Activated CD4-positive, alpha-beta T cell treated with anti-CD3 and anti-CD28 coated beads, Interleukin-2, amount 10 ng/mL, durations not matched to agents 24 days and 14 days (primary cell): Measurements from ENCODE around the gene ZNF518A. TPM values are rescaled to one million over a fixed set of nuclear protein-coding genes. Genes with fewer than 3 reads are reported as not detected.
A peak's percentile ranks its signal among the peaks of the same experiment; 100 is the strongest.

ENCODE experiments used
- DNase-seq: peaks from one replicate; pipeline ENCODE4 v3.0.0; 2022
- H3K27ac Mint-ChIP-seq: one replicate; pipeline ENCODE4 v1.8.0; 2022; ENCODE audit warnings: mild to moderate bottlenecking, mixed read lengths
- H3K27me3 Mint-ChIP-seq: one replicate; pipeline ENCODE4 v1.8.0; 2022; ENCODE audit warnings: mixed read lengths
- H3K36me3 Mint-ChIP-seq: one replicate; pipeline ENCODE4 v1.8.0; 2022; ENCODE audit warnings: low read depth, mild to moderate bottlenecking, mixed read lengths
- H3K4me1 Mint-ChIP-seq: one replicate; pipeline ENCODE4 v1.8.0; 2021; ENCODE audit warnings: mixed read lengths
- H3K4me3 Mint-ChIP-seq: one replicate; pipeline ENCODE4 v1.8.0; 2022; ENCODE audit warnings: mild to moderate bottlenecking, moderate library complexity, mixed read lengths
- H3K9me3 Mint-ChIP-seq: one replicate; pipeline ENCODE4 v1.8.0; 2021; ENCODE audit warnings: mixed read lengths
- intact Hi-C: fragments of 100-400 bp; cut with micrococcal nuclease; formaldehyde crosslinking; loops from one replicate; pipeline ENCODE4 v1.15.1; 2023
- total RNA-seq: library from RNA; stranded (reverse); gene quantifications from 2 replicates; pipeline ENCODE4 v1.2.3, GENCODE V29; 2022

The ZNF518A gene, protein sequence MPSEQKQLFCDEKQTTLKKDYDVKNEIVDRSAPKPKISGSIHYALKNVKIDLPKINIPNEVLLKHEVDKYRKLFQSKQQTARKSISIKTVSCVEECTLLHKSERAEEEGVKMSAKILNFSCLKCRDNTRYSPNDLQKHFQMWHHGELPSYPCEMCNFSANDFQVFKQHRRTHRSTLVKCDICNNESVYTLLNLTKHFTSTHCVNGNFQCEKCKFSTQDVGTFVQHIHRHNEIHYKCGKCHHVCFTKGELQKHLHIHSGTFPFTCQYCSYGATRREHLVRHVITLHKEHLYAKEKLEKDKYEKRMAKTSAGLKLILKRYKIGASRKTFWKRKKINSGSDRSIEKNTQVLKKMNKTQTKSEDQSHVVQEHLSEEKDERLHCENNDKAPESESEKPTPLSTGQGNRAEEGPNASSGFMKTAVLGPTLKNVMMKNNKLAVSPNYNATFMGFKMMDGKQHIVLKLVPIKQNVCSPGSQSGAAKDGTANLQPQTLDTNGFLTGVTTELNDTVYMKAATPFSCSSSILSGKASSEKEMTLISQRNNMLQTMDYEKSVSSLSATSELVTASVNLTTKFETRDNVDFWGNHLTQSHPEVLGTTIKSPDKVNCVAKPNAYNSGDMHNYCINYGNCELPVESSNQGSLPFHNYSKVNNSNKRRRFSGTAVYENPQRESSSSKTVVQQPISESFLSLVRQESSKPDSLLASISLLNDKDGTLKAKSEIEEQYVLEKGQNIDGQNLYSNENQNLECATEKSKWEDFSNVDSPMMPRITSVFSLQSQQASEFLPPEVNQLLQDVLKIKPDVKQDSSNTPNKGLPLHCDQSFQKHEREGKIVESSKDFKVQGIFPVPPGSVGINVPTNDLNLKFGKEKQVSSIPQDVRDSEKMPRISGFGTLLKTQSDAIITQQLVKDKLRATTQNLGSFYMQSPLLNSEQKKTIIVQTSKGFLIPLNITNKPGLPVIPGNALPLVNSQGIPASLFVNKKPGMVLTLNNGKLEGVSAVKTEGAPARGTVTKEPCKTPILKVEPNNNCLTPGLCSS (N-terminal part only)
- 16.9 and 17.2 TPM in 2 replicates for total RNA-seq

DNA sequence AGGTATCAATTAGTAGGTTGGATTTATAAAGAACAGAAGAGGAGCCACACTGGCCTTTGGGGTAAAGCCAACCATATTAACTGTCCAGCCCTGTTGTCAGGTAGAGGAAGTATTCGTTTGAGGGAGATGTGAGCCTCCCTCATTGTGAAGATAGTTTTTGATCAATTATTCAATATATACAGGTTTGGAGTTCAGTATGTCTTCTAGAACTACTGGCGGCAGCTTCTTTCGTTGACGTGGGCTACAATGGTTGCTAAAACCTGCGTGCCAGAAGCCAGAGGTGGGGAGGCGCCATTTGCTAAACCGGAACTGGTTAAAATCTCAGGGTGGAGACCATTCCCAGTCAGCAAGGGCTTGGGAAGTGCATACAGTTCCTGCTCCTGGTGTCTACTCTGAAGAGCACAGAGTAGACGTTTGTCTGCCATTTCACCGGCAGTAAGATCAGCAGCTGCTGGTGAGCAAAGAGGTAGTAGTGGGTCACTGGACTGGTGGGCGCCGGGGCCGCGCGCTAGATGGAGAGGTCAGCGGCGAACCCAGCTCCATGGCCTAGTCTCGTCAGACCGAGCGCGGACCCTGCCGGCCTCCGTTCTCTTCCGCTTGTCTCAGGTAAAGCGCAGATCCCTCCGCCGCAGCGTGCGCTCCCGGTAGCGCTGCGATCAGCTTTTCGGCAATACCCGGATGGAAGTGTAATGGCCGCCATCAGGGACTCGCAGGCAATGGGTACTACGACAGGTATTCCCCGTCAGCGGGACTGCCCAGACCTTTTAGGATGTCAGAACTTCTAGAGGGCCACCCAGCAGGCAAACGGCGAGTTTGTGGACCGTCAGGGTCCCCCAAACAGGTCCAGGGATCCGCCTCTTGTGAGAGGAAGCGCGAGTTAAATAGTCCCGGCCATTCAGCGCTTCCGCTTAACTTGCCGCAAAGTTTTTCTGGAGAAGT, at the start of gene ZNF518A:
Gene ZNF518A (plus strand): TSS at position 911 of the 939 bp plus-strand sequence. CDS start 26,026 bp downstream, outside the sequence.
- intact Hi-C loops: loop anchor here (1.0 to 5.0 kb wide), 5 partner anchors 9 to 437 kb away; partner anchors contain the start of genes CC2D2B and TCTN3
- Mint-ChIP-seq H3K36me3 (peaks cover 27% of the 10 kb centered on the region), H3K27ac (peak within 1 kb of the TSS; percentile 98), H3K27me3 (peaks cover 28% of the 10 kb centered on the region), H3K4me1 (peaks cover 23% of the 10 kb centered on the region), H3K9me3 (peaks cover 15% of the 10 kb centered on the region), H3K4me3 (peak within 1 kb of the TSS; percentile 94)
- DNase-seq: peak; percentile 96

DNA sequence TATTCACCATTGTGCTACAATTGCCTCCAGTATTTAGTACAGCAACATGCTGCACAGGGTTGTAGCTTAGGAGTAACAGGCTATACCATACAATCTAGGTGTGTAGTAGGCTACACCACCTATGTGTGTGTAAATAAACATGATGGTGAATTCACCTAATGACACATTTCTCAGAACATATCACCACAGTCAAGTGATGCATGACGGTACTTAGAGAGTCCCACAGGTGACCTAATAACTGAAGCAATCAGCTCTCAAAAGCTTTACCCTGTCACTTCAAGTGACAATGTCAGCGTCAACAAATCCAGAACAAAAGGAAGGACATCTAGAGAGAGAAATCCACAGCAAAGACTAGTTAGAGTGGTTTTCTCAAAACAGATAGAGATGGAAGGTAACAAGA, 47.9 kb upstream of the ZNF518A start:
- intact Hi-C loops: no loop called here
- Mint-ChIP-seq H3K27me3 (no peaks in the 10 kb centered on the region), H3K36me3 (peaks cover 12% of the 10 kb centered on the region), H3K4me1 (peaks cover 11% of the 10 kb centered on the region), H3K27ac (no peak overlapping the region), H3K9me3 (peaks cover 5% of the 10 kb centered on the region), H3K4me3 (no peak overlapping the region)
- DNase-seq: no peak

DNA sequence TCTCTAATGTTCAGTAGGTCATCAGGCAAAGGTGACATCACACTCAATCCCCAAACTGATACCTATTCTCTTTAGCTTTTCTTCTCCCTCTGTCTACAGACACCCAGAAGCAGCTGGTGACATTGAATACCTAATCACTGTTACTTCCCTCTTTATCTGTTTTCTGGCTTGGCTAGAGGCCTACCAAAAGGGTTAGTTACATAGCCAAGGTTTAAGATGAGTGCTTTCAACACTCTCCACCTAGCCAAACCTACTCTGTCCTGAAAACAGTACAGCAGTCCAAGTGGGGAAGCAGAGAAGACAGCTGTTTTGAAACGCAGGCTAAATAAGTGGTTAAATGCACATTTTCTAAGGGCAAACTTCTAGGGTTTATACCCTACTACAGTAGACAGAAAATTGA, 47.3 kb upstream of the ZNF518A start:
- H3K9me3 Mint-ChIP-seq: peaks cover 5% of the 10 kb centered on the region
- H3K27ac Mint-ChIP-seq: no peak overlapping the region
- DNase-seq: no peak
- H3K27me3 Mint-ChIP-seq: no peaks in the 10 kb centered on the region
- no peak overlapping the region for H3K4me3 Mint-ChIP-seq
- intact Hi-C loops: no loop called here
- H3K36me3 Mint-ChIP-seq: peaks cover 17% of the 10 kb centered on the region
- H3K4me1 Mint-ChIP-seq: peaks cover 11% of the 10 kb centered on the region

DNA sequence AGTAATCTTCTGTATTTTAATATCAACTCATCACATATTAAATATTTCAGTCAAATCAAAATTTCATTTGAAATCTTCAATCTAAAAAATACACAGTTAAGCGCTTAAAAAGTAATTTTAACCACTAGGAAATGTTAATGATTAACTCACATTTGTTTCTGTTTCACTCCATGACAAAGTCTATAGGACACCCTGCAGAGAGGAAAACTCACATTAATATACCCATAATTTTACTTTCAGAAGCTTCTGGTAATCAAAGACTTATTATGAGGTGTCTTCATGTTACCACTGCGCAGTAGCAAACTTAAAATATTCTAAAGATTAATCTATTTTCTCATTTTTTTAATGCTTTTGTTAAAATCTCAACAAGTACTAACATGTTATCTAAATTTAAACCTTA, 41.0 kb upstream of the ZNF518A start:
- Mint-ChIP-seq H3K27me3 (peaks cover 15% of the 10 kb centered on the region), H3K4me1 (peaks cover 12% of the 10 kb centered on the region), H3K9me3 (peaks cover 7% of the 10 kb centered on the region), H3K4me3 (peak overlapping the region; percentile 54), H3K27ac (peak overlapping the region; percentile 19), H3K36me3 (peaks cover 15% of the 10 kb centered on the region)
- intact Hi-C loops: loop anchor here (1.0 kb wide), 1 partner anchor 16 kb away; no protein-coding TSS in a partner anchor
- no peak for DNase-seq

DNA sequence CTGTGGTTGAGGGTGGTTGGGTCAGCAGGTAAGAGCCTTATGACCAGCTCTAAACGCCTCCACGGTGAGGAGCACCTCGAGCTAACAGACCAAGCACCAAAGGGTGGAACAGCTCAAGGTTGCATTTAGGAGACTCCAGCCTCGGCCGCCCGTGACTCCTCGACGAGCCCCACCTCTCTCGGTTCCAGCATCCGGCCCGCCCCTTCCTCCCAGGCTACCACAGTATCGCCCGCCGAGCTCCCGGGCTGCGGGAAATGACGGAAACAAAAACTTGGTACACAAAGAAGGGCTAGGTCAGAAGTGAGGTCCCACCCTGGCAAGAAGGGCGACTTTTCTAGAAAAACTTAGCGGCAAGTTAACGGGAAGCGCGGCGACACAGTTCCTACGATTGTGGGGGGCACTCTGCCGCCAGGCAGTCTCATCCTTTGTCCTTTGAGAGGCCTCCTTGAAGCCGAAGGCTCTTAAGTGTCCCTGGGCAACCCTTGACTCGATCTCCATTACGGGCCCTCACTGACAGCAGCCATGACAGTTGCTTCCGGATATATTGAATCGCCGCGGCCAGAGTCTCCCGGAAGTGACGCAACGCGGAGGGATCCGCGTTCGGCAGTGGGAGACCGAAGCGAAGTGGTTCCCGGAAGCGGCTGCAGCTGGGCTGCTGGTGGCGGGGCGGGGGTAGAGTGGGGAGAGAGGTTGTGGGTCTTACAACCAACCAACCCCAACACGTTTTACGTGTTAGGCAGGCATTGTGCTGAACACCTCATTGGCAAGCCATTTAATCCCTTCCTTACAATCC, 40.2 kb upstream of the ZNF518A start:
- Mint-ChIP-seq H3K27ac (peak overlapping the region; percentile 99), H3K36me3 (peaks cover 15% of the 10 kb centered on the region), H3K4me3 (peak overlapping the region; percentile 95), H3K9me3 (peaks cover 7% of the 10 kb centered on the region), H3K27me3 (peaks cover 17% of the 10 kb centered on the region), H3K4me1 (peaks cover 12% of the 10 kb centered on the region)
- peak; percentile 97 for DNase-seq
- intact Hi-C loops: loop anchor here (1.0 kb wide), 3 partner anchors 17 to 47 kb away; partner anchors contain the start of genes CCNJ and ZNF518A

DNA sequence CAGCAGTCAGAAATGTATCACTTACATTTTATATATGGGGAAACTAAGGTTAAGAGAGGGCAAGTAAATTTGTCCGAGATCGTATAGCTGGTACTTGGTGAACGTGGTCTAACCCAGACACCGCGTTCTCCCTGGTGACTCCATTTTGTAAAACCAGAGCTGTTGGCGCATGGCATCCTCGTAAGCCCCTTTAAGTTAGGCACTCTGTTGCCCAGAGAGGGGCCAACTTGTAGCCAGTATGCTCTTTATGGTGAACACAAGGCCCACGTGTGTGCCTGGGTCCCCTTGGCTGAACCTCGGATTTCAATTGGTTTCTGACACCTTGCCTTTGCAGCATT, 39.7 kb upstream of the ZNF518A start:
- H3K36me3 Mint-ChIP-seq: peaks cover 15% of the 10 kb centered on the region
- peaks cover 22% of the 10 kb centered on the region for H3K27me3 Mint-ChIP-seq
- H3K9me3 Mint-ChIP-seq: peaks cover 11% of the 10 kb centered on the region
- H3K4me1 Mint-ChIP-seq: peaks cover 12% of the 10 kb centered on the region
- intact Hi-C loops: loop anchor here (1.0 kb wide), 2 partner anchors 40 to 47 kb away; partner anchors contain the start of genes CCNJ and ZNF518A
- DNase-seq: no peak
- H3K27ac Mint-ChIP-seq: peak overlapping the region; percentile 99
- peak overlapping the region; percentile 95 for H3K4me3 Mint-ChIP-seq

DNA sequence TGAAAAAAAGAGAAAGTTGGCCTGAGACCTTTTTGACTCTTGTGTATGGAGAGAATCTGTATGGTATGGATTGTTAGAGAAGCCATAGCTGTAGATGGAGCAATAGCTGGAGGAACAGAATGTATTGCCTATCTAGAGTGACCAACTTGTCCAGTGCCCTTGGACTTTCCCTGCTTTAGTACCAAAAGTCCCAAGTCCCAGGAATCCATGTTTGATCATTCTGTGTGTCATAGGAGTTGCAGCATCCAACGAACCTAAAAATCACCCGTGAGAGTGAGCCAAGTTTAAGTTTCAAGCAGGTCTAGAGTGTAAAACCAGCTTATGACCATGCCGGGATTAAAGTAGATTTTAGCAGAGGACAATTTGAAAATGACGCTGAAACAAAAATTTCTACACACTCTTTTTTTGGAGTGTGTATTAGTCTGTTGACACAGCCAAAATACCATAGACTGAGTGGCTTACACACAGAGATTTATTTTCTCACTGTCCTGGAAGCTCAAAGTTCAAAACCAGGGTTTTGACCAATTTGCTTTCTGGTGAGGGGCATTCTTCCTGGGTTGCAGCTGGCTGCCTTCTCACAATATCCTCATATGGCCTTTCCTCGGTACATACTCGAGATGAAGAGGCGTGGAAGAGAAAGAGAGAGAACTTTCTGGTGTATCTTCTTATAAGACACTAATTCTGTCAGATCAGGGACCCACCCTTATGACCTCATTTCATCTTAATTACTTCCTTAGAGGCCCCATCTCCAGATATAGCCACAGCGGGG, 36.9 kb upstream of the ZNF518A start:
- no peak overlapping the region for H3K27ac Mint-ChIP-seq
- peak; percentile 44 for DNase-seq
- intact Hi-C loops: no loop called here
- H3K27me3 Mint-ChIP-seq: peaks cover 42% of the 10 kb centered on the region
- peaks cover 12% of the 10 kb centered on the region for H3K4me1 Mint-ChIP-seq
- H3K36me3 Mint-ChIP-seq: peaks cover 10% of the 10 kb centered on the region
- no peak overlapping the region for H3K4me3 Mint-ChIP-seq
- peaks cover 14% of the 10 kb centered on the region for H3K9me3 Mint-ChIP-seq

DNA sequence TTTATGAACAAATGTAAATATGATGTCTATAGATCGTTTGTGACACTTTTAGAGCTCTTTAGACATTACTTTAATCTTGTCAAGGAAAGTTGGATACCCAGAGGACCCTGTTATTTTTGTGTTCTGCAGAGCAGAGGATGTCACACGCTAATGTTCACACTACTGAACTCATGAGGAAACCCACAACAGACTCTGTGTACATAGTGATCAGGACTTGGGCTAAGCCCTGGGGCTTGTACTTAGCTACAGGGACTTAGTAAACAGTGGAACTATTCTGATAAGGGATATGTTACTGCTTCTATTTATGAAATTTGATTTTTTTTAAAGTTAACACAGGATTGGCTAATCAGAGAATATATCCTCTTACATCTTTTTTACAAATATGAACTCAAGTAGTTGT, 36.1 kb upstream of the ZNF518A start:
- H3K4me3 Mint-ChIP-seq: no peak overlapping the region
- H3K27me3 Mint-ChIP-seq: peaks cover 46% of the 10 kb centered on the region
- H3K9me3 Mint-ChIP-seq: peaks cover 14% of the 10 kb centered on the region
- intact Hi-C loops: no loop called here
- H3K27ac Mint-ChIP-seq: no peak overlapping the region
- DNase-seq: peak; percentile 48
- peaks cover 12% of the 10 kb centered on the region for H3K4me1 Mint-ChIP-seq
- H3K36me3 Mint-ChIP-seq: peaks cover 10% of the 10 kb centered on the region

DNA sequence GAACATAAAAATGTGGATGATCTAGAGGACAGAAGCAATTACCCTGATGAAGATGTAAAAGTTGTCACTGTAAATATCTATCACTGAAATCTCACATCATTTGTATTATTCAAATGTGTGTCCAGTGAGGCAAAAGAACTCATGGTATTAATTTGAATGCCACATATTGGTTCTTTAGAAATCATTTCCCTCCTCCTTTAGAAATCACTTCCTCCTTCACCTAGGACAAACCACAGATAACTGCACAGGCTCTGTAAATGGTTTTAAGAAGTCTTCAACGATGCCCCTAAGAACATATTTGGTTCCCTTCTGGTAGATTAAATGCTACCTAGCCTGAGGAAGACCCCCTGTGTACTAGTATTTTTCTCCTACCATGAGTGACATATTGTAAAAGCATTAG, 33.1 kb upstream of the ZNF518A start:
- peaks cover 9% of the 10 kb centered on the region for H3K9me3 Mint-ChIP-seq
- no peak for DNase-seq
- peaks cover 2% of the 10 kb centered on the region for H3K36me3 Mint-ChIP-seq
- intact Hi-C loops: no loop called here
- H3K27ac Mint-ChIP-seq: no peak overlapping the region
- no peaks in the 10 kb centered on the region for H3K4me1 Mint-ChIP-seq
- peaks cover 63% of the 10 kb centered on the region for H3K27me3 Mint-ChIP-seq
- no peak overlapping the region for H3K4me3 Mint-ChIP-seq

DNA sequence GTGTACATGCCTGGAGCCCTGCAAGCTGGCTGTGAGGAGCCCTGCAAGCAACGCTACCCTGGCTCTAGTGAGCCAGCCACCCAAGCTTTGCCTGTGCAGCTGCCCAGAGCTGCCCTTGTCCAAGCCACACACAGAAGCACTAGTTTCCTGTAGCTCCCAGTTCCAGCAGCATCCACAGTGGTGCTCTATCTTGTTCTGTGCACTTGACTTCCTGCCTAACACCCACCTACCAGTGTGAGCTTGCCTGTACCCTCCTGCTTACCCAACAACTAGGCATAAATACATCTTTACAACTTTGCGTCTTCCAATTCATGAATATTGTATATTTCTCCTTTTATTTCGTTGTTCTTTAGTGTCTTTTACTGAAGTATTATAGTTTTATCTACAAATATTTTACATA, 32.2 kb upstream of the ZNF518A start:
- H3K4me3 Mint-ChIP-seq: no peak overlapping the region
- no peaks in the 10 kb centered on the region for H3K36me3 Mint-ChIP-seq
- intact Hi-C loops: no loop called here
- peaks cover 6% of the 10 kb centered on the region for H3K9me3 Mint-ChIP-seq
- no peak overlapping the region for H3K27ac Mint-ChIP-seq
- peaks cover 59% of the 10 kb centered on the region for H3K27me3 Mint-ChIP-seq
- no peak for DNase-seq
- no peaks in the 10 kb centered on the region for H3K4me1 Mint-ChIP-seq

DNA sequence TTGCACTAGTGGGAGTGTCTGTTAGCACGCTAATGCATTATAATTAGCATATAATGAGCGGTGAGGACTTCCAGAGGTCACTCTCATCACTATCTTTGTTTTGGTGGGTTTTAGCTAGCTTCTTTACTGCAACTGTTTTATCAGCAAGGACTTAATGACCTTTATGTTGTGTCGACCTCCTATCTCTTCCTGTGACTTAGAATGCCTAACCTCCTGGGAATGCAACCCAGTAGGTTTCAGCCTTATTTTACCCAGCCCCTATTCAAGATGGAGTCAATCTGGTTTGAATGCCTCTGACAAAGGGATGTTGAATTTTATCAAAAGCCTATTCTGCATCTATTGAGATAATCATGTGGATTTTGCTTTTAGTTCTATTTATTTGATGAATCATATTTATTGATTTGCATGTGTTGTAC, 22.5 kb upstream of the ZNF518A start:
- H3K4me1 Mint-ChIP-seq: peaks cover 5% of the 10 kb centered on the region
- H3K27ac Mint-ChIP-seq: no peak overlapping the region
- H3K9me3 Mint-ChIP-seq: peaks cover 12% of the 10 kb centered on the region
- no peak for DNase-seq
- H3K4me3 Mint-ChIP-seq: no peak overlapping the region
- intact Hi-C loops: no loop called here
- no peaks in the 10 kb centered on the region for H3K36me3 Mint-ChIP-seq
- peaks cover 60% of the 10 kb centered on the region for H3K27me3 Mint-ChIP-seq

DNA sequence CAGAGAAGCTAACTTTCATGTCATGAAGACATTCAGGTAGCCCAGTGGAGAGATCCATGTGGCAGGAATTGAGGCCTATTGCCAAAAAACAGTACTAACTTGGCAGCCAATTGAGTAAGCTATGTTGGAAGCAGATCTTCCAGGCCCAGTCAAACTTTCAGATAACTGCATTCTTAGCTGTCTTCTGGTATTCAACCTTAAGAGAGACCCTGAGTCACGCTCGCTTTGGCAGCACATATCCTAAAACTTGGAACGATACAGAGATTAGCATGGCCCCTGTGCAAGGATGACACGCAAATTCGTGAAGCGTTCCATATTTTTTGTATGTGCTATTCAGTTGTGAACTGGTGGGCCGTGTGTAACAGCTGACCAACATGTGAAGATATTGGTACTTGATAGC, 17.6 kb upstream of the ZNF518A start:
- Mint-ChIP-seq H3K4me3 (no peak overlapping the region), H3K27ac (no peak overlapping the region), H3K4me1 (peaks cover 5% of the 10 kb centered on the region), H3K36me3 (no peaks in the 10 kb centered on the region), H3K9me3 (peaks cover 16% of the 10 kb centered on the region), H3K27me3 (peaks cover 70% of the 10 kb centered on the region)
- DNase-seq: no peak
- intact Hi-C loops: no loop called here
